Forelimb muscle (tissue), 1 donor: ENCODE data around the gene ADGRF1. TPM values are rescaled to one million over a fixed set of nuclear protein-coding genes. Genes with fewer than 3 reads are reported as not detected.

Experiments
- polyA plus RNA-seq: library from polyadenylated mRNA; unstranded; fragments of 120-200 nt; gene quantifications from one replicate; pipeline ENCODE4 v1.2.1, GENCODE V29; 2013; ENCODE audit not compliant: insufficient read length

ADGRF1 gene
- polyA plus RNA-seq, 1 donor = not detected

Other genes with a start within 250 kb of the ADGRF1 start
- gene MEP1A, start 248.9 kb downstream of the ADGRF1 start, polyA plus RNA-seq = not detected
- 21.1 TPM for gene ADGRF5, start 120.4 kb downstream of the ADGRF1 start, polyA plus RNA-seq